Measurements from ENCODE around the gene SYTL5.

Gene SYTL5

GRCh38 chrX:37997096-37997495 lies 9.3 kb upstream of the SYTL5 start:
- no peak for TF ChIP-seq POLR2A (IDR thresholded peaks at IDR 0.05; ENCODE audit: low read length)
- no peak for TF ChIP-seq GATA1 (IDR thresholded peaks at IDR 0.05; ENCODE audit: low read depth, low read length)
- DNase-seq, result no peak

GRCh38 chrX:37998586-37999262 lies 7.6 kb upstream of the SYTL5 start:
- no peak for DNase-seq
- TF ChIP-seq POLR2A (IDR thresholded peaks at IDR 0.05; ENCODE audit: low read length), result no peak
- no peak for TF ChIP-seq GATA1 (IDR thresholded peaks at IDR 0.05; ENCODE audit: low read depth, low read length)

- no peak for TF ChIP-seq POLR2A (IDR thresholded peaks at IDR 0.05; ENCODE audit: low read length)
- TF ChIP-seq GATA1 (IDR thresholded peaks at IDR 0.05; ENCODE audit: low read depth, low read length), result no peak
- DNase-seq, result no peak
These were observed 5.6 kb upstream of the SYTL5 start for GRCh38 chrX:38000706-38001105.

GRCh38 chrX:38004046-38004445 lies 2.3 kb upstream of the SYTL5 start:
- DNase-seq, result no peak
- TF ChIP-seq GATA1 (IDR thresholded peaks at IDR 0.05; ENCODE audit: low read depth, low read length) (no peak), POLR2A (IDR thresholded peaks at IDR 0.05; ENCODE audit: low read length) (no peak)

GRCh38 chrX:38006778-38007177 lies 425 bp downstream of the SYTL5 start:
- TF ChIP-seq GATA1 (IDR thresholded peaks at IDR 0.05; ENCODE audit: low read depth, low read length), result no peak
- TF ChIP-seq POLR2A (IDR thresholded peaks at IDR 0.05; ENCODE audit: low read length), result no peak
- DNase-seq, result no peak

- TF ChIP-seq POLR2A (IDR thresholded peaks at IDR 0.05; ENCODE audit: low read length), result no peak
- TF ChIP-seq GATA1 (IDR thresholded peaks at IDR 0.05; ENCODE audit: low read depth, low read length), result no peak
- DNase-seq, result no peak
These were observed 2.3 kb downstream of the SYTL5 start for GRCh38 chrX:38008658-38009057.

GRCh38 chrX:38009641-38010040 lies 3.3 kb downstream of the SYTL5 start:
- TF ChIP-seq POLR2A (IDR thresholded peaks at IDR 0.05; ENCODE audit: low read length), result no peak
- TF ChIP-seq GATA1 (IDR thresholded peaks at IDR 0.05; ENCODE audit: low read depth, low read length), result no peak
- DNase-seq, result no peak

- no peak for TF ChIP-seq GATA1 (IDR thresholded peaks at IDR 0.05; ENCODE audit: low read depth, low read length)
- no peak for TF ChIP-seq POLR2A (IDR thresholded peaks at IDR 0.05; ENCODE audit: low read length)
- DNase-seq, result no peak
These were observed 12.5 kb downstream of the SYTL5 start for GRCh38 chrX:38018766-38019425.

- TF ChIP-seq GATA1 (IDR thresholded peaks at IDR 0.05; ENCODE audit: low read depth, low read length) (no peak), POLR2A (IDR thresholded peaks at IDR 0.05; ENCODE audit: low read length) (no peak)
- DNase-seq, result no peak
These were observed 21.9 kb downstream of the SYTL5 start for GRCh38 chrX:38028300-38028699.

GRCh38 chrX:38036466-38036865 lies 30.1 kb downstream of the SYTL5 start:
- DNase-seq, result no peak
- TF ChIP-seq POLR2A (IDR thresholded peaks at IDR 0.05; ENCODE audit: low read length) (no peak), GATA1 (IDR thresholded peaks at IDR 0.05; ENCODE audit: low read depth, low read length) (no peak)

GRCh38 chrX:38038501-38038900 lies 32.1 kb downstream of the SYTL5 start:
- TF ChIP-seq POLR2A (IDR thresholded peaks at IDR 0.05; ENCODE audit: low read length) (no peak), GATA1 (IDR thresholded peaks at IDR 0.05; ENCODE audit: low read depth, low read length) (no peak)
- DNase-seq, result no peak

- no peak for TF ChIP-seq POLR2A (IDR thresholded peaks at IDR 0.05; ENCODE audit: low read length)
- no peak for TF ChIP-seq GATA1 (IDR thresholded peaks at IDR 0.05; ENCODE audit: low read depth, low read length)
- DNase-seq, result no peak
These were observed 34.9 kb downstream of the SYTL5 start for GRCh38 chrX:38041237-38041636.

- no peak for DNase-seq
- TF ChIP-seq POLR2A (IDR thresholded peaks at IDR 0.05; ENCODE audit: low read length) (no peak), GATA1 (IDR thresholded peaks at IDR 0.05; ENCODE audit: low read depth, low read length) (no peak)
These were observed 38.3 kb downstream of the SYTL5 start for GRCh38 chrX:38044701-38045100.

GRCh38 chrX:38045538-38046096 lies 39.3 kb downstream of the SYTL5 start:
- TF ChIP-seq GATA1 (IDR thresholded peaks at IDR 0.05; ENCODE audit: low read depth, low read length), result no peak
- no peak for TF ChIP-seq POLR2A (IDR thresholded peaks at IDR 0.05; ENCODE audit: low read length)
- no peak for DNase-seq

GRCh38 chrX:38048886-38049285 lies 42.5 kb downstream of the SYTL5 start:
- DNase-seq, result no peak
- TF ChIP-seq GATA1 (IDR thresholded peaks at IDR 0.05; ENCODE audit: low read depth, low read length) (no peak), POLR2A (IDR thresholded peaks at IDR 0.05; ENCODE audit: low read length) (no peak)

Data from erythroblast (primary cell).